Panc1 (cell line): ENCODE results near the gene AMIGO1. TPM values are rescaled to one million over a fixed set of nuclear protein-coding genes. Genes with fewer than 3 reads are reported as not detected.

ENCODE experiments used
- ATAC-seq: fragments of 200-7000 bp; cut with Tn5 transposase; 2 replicates; pipeline ENCODE4 v1.9.1; 2020; ENCODE audit warnings: mild to moderate bottlenecking, moderate library complexity
- BruUV-seq: library from RNA; stranded (reverse); fragments of 400-500 nt; replicated peaks from 2 replicates; lab custom pipeline; 2021; lab: Mats Ljungman, UMichigan
- CTCF ChIA-PET: fragments of 300-600 bp; sonication (Branson Sonifier 250); formaldehyde crosslinking; loops from one replicate; lab custom pipeline; 2022; ENCODE audit warnings: antibody characterized with exemption; lab: Charles Lee
- POLR2A ChIA-PET: fragments of 300-600 bp; sonication (Branson Sonifier 250); formaldehyde crosslinking; loops from one replicate; lab custom pipeline; 2022; ENCODE audit warnings: antibody characterized with exemption; lab: Charles Lee
- DNase-seq: peaks from one replicate; pipeline ENCODE4 v3.0.0-alpha.2; 2010; ENCODE audit warnings: low read depth, low spot score
- H3K27ac ChIP-seq: 2 replicates; pipeline ENCODE4 v1.5.1; 2011; ENCODE audit warnings: mild to moderate bottlenecking, low read length, inconsistent platforms
- H3K27me3 ChIP-seq: fragments of 200-500 bp; sonication (Bioruptor generic); 2 replicates; pipeline ENCODE4 v1.6.0; 2014; ENCODE audit warnings: low read length, inconsistent platforms; ENCODE audit not compliant: control insufficient read depth, insufficient read depth
- H3K36me3 ChIP-seq: fragments of 200-500 bp; sonication (Bioruptor generic); 2 replicates; pipeline ENCODE4 v1.5.1; 2014; ENCODE audit warnings: inconsistent platforms, mild to moderate bottlenecking, low read length, moderate library complexity; ENCODE audit not compliant: control insufficient read depth, insufficient read depth
- H3K4me1 ChIP-seq: 2 replicates; pipeline ENCODE4 v1.5.1; 2011; ENCODE audit warnings: inconsistent platforms, mild to moderate bottlenecking, low read length, moderate library complexity; ENCODE audit not compliant: control insufficient read depth, insufficient read depth
- H3K4me3 ChIP-seq, 2 experiments: 2 replicates each; pipeline ENCODE4 v1.5.1; 2011 to 2012; ENCODE audit warnings: low read depth in 2 of 2, low read length in 2 of 2, mild to moderate bottlenecking in 2 of 2, inconsistent platforms in 1 of 2, moderate library complexity in 1 of 2
- H3K9me3 ChIP-seq: fragments of 200-500 bp; sonication (Bioruptor generic); 2 replicates; pipeline ENCODE4 v1.5.1; 2014; ENCODE audit warnings: low read depth, mild to moderate bottlenecking, inconsistent platforms, low read length, moderate library complexity; ENCODE audit not compliant: control insufficient read depth, insufficient read depth
- CTCF ChIP-seq: fragments of 450-650 bp; IDR thresholded peaks from 2 replicates; pipeline ENCODE4 v1.5.1; 2017; ENCODE audit warnings: mild to moderate bottlenecking
- POLR2AphosphoS5 ChIP-seq: IDR thresholded peaks from 2 replicates; pipeline ENCODE4 v1.6.1; 2012; ENCODE audit warnings: mild to moderate bottlenecking, low read depth, low read length, moderate library complexity
- REST ChIP-seq, 2 experiments: IDR thresholded peaks; 2 replicates each; pipeline ENCODE4 v1.6.1; 2011 to 2012; ENCODE audit warnings: low read depth in 2 of 2, control low read depth in 1 of 2, low read length in 1 of 2, mild to moderate bottlenecking in 1 of 2, moderate library complexity in 1 of 2; ENCODE audit not compliant: insufficient read depth in 1 of 2
- SIN3A ChIP-seq: IDR thresholded peaks from 2 replicates; pipeline ENCODE4 v1.6.1; 2012; ENCODE audit warnings: low read depth, mild to moderate bottlenecking, low read length, moderate library complexity, borderline replicate concordance; ENCODE audit not compliant: insufficient read depth
- TCF7L2 ChIP-seq: IDR thresholded peaks from 2 replicates; pipeline ENCODE4 v1.6.1; 2011; ENCODE audit warnings: mild to moderate bottlenecking, low read depth, low read length, inconsistent platforms
- in situ Hi-C: cut with HindIII; loops from 2 replicates; pipeline ENCODE4 v1.10.0; 2016; ENCODE audit warnings: low sequenced_read_pairs, low pct_unique_long_range_greater_than_20kb
- intact Hi-C: fragments of 100-400 bp; cut with micrococcal nuclease; formaldehyde crosslinking; loops from one replicate; pipeline ENCODE4 v1.10.0; 2022; ENCODE audit not compliant: unreplicated experiment
- total RNA-seq: library from RNA; stranded (reverse); gene quantifications from one replicate; pipeline ENCODE4 v1.2.1, GENCODE V29; 2021; ENCODE audit not compliant: unreplicated experiment

The AMIGO1 gene
- total RNA-seq, 1 experiment from 2014 or later: 0.64 TPM

GRCh38 chr1:109498161-109498801 is 11.2 kb downstream of the AMIGO1 start:
- no TSS peak for BruUV-seq
- no peaks in the 10 kb centered on the region for H3K27me3 ChIP-seq
- no peak overlapping the region for H3K4me3 ChIP-seq
- H3K27ac ChIP-seq: no peak overlapping the region
- ChIA-PET POLR2A (interaction anchor here (0.7 kb wide), 1 partner anchor 139 kb away, joined by 3 read pairs; no protein-coding TSS in a partner anchor), CTCF (interaction anchor here (1.2 to 5.2 kb wide), 2 partner anchors 11 to 34 kb away, joined by 5 to 23 read pairs; partner anchors contain the start of gene AMIGO1)
- H3K36me3 ChIP-seq: no peaks in the 10 kb centered on the region; the same call in 1 of the 2 replicates
- intact Hi-C loops (no loop called here), in situ Hi-C loops (no loop called here)
- H3K4me1 ChIP-seq: peaks cover 3% of the 10 kb centered on the region; the same call in 1 of the 2 replicates
- no peak for ATAC-seq
- H3K9me3 ChIP-seq: no peaks in the 10 kb centered on the region
- no peak for DNase-seq
- TF ChIP-seq SIN3A (no peak), CTCF (peak; percentile 75), TCF7L2 (no peak), POLR2AphosphoS5 (no peak), REST (IDR thresholded peaks at IDR 0.05; ENCODE audit: insufficient read depth in 1 of 2, low read depth in 2 of 2, low read length in 1 of 2) (no peak)

DNA sequence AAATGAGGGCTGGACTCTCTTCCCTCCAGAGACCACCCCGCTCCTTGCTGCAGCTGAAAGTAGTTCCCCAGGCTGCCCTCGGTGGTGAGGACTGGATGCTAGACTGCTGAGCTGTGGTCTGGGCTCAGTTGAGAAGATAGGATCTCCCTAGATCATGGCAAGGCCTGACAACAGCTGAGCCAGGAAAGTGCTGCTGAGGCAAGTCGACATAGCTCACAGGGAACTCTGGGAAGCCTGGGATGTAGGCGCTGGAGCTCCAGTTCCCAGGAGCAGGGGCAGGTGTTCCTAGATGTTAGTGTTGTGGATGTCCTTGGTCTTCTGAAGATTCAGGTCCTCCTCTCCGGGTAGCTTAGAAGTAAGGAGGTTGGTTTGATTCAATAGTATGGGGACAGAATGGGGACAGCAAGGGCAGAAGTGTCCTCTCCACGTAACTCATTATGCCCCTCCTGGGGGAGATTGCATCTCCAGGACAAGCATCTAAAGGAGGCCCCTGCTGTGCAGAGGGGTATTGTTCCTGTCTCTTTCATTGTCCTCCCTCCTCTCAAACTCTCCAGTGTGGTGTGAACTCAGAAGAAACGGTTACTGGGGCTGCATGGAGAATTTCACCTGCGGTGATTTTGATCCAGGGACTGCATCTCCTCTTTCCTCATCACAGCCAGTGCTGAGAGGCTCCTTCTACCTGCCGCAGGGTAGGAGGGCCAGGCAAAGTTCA is 11.9 kb downstream of the AMIGO1 start:
- no peak for ATAC-seq
- in situ Hi-C loops (no loop called here), intact Hi-C loops (no loop called here)
- no TSS peak for BruUV-seq
- DNase-seq: no peak
- H3K27me3 ChIP-seq: no peaks in the 10 kb centered on the region
- no peak overlapping the region for H3K4me3 ChIP-seq
- TF ChIP-seq CTCF (no peak), SIN3A (no peak), REST (IDR thresholded peaks at IDR 0.05; ENCODE audit: insufficient read depth in 1 of 2, low read depth in 2 of 2, low read length in 1 of 2) (no peak), TCF7L2 (no peak), POLR2AphosphoS5 (no peak)
- H3K36me3 ChIP-seq: no peaks in the 10 kb centered on the region; the same call in 1 of the 2 replicates
- H3K4me1 ChIP-seq: peaks cover 6% of the 10 kb centered on the region; the same call in 1 of the 2 replicates
- ChIA-PET CTCF (interaction anchor here (0.7 to 5.2 kb wide), 2 partner anchors 35 to 145 kb away, joined by 3 to 23 read pairs; no protein-coding TSS in a partner anchor), POLR2A (interaction anchor here (0.6 kb wide), 1 partner anchor 1679 kb away, joined by 3 read pairs; no protein-coding TSS in a partner anchor)
- no peaks in the 10 kb centered on the region for H3K9me3 ChIP-seq
- no peak overlapping the region for H3K27ac ChIP-seq
